Measurements from ENCODE around the gene ABCA7.

ABCA7 gene

DNA sequence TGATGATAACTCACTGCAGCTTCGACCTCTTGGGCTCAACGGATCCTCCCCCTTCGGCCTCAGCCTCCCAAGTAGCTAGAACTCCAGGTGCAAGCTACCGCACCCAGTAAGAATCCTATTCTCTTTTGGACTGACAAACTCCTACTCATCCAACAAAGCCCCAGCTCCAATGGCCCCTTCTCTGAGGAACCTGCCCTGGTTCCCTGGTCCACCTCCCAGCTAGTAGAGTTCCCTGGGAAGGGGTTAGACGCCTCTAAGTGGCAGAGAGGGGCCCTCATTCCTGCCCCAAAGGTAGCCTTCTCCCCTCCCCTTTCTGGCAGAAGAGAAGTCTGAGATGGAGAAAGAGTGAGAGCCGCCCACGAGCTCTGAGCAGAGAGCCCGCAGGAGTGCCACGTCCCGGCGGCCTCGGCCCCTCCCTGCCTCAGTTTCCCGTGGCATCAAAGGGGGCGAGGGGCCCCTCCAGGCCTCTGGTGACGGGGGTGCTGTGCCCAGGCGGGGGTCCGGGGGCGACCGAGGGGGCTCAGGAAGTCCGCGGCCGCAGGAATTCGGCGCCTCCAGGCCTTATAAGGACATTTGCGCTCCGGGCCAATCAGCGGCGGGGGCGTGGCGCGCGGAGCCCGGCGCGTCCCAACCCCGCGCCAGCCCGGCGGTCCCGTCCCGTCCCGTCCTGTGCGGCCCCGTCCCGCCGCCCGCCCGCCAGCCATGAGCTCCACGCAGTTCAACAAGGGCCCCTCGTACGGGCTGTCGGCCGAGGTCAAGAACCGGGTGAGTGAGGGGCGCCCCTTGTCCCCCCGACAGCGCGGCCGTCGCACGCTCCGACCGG, 13.7 kb upstream of the ABCA7 start, which contains the start of gene CNN2:
Gene CNN2, plus strand, starts transcription at position 649 of the 823 bp plus-strand sequence. Its CDS starts 54 bp downstream, at position 703.
- TF ChIP-seq, protein P1, sequence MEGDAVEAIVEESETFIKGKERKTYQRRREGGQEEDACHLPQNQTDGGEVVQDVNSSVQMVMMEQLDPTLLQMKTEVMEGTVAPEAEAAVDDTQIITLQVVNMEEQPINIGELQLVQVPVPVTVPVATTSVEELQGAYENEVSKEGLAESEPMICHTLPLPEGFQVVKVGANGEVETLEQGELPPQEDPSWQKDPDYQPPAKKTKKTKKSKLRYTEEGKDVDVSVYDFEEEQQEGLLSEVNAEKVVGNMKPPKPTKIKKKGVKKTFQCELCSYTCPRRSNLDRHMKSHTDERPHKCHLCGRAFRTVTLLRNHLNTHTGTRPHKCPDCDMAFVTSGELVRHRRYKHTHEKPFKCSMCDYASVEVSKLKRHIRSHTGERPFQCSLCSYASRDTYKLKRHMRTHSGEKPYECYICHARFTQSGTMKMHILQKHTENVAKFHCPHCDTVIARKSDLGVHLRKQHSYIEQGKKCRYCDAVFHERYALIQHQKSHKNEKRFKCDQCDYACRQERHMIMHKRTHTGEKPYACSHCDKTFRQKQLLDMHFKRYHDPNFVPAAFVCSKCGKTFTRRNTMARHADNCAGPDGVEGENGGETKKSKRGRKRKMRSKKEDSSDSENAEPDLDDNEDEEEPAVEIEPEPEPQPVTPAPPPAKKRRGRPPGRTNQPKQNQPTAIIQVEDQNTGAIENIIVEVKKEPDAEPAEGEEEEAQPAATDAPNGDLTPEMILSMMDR (IDR thresholded peaks at IDR 0.05) = no peak
- Histone ChIP-seq H3K4me3 (ENCODE audit: low read depth, low read length) (peak within 1 kb of the TSS; percentile 49), H3K27ac (peak within 1 kb of the TSS; percentile 9), H3K27me3 (ENCODE audit: control insufficient read depth, insufficient read depth, low read length) (no peaks in the 10 kb centered on the region), H3K9me3 (ENCODE audit: control insufficient read depth, low read length) (no peaks in the 10 kb centered on the region), H3K4me2 (ENCODE audit: low read length) (peak within 1 kb of the TSS; percentile 56), H3K79me2 (no peaks in the 10 kb centered on the region), H2AFZ (peak within 1 kb of the TSS; percentile 65), H3K36me3 (ENCODE audit: control insufficient read depth, insufficient read depth, low read length) (no peaks in the 10 kb centered on the region), H3K4me1 (no peaks in the 10 kb centered on the region), H3K9ac (no peak within 1 kb of the TSS)

DNA sequence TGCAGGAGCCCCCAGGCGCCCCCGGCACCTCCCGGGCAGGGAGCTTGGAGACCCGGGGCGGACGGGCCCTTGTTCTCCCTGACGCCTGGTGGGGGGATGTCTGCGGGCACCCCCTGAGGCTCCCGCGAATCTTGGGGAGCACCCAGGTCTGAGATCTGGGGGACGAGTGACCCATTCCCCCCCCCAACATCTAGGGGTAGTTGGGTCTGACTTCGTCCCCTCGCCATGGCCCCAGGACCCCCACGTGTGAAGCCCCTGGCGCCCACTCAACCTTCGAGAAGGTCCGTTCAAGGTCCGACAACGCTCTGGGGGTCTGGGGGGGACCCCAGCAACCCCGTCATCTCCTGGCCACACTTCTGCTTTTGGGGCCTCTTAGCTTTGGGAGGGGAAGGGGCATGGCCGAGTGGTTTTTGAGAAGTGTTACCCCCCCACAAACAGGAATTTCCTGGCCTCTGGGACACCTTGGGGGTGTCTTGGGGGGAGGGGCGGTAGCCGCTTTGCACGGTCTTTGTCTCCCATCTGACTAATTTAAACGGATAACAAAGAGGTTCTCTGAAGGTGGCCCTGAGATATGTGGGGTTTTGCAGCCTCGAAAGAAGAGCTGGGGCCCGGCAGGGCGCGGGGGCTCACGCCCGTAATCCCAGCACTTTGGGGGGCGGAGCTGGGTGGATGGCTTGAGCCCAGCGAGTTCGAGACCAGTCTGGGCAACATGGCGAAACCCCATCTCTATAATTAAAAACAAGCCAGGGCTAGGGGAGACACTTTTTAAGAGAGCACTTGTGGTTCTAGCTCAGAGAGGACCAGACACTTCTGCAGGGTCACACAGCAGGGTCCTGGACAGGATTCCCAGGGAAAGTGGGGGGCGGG, 12.9 kb upstream of the ABCA7 start:
- Histone ChIP-seq H3K4me1 (no peaks in the 10 kb centered on the region), H3K9ac (no peak overlapping the region), H3K27ac (no peak overlapping the region), H3K9me3 (ENCODE audit: control insufficient read depth, low read length) (no peaks in the 10 kb centered on the region), H2AFZ (peak overlapping the region; percentile 47), H3K4me3 (ENCODE audit: low read depth, low read length) (peak overlapping the region; percentile 49), H3K27me3 (ENCODE audit: control insufficient read depth, insufficient read depth, low read length) (no peaks in the 10 kb centered on the region), H3K4me2 (ENCODE audit: low read length) (peak overlapping the region; percentile 32), H3K36me3 (ENCODE audit: control insufficient read depth, insufficient read depth, low read length) (no peaks in the 10 kb centered on the region), H3K79me2 (no peaks in the 10 kb centered on the region)
- TF ChIP-seq, protein P1 (IDR thresholded peaks at IDR 0.05) = no peak

DNA sequence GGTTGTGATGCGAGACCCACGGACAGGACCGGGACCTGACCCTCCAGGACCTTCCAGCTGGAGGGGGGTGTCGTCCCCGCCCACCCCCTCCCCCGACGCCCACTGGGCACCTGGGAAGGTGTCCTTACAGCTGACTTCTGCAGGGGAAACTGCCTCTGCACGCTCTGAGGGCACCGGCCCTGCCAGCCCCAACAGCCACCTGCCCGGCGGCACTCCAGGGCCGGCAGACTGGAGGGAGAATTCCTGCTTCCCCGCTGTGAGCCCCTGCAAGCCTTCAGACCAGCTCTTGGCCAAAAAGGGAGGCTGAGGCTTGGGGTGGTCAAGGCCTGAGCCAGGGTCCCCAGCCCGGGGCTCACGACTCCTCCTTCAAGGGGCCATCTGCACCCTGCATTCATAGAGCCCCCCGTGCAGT, 12.3 kb upstream of the ABCA7 start:
- Histone ChIP-seq H3K4me3 (ENCODE audit: low read depth, low read length) (peak overlapping the region; percentile 36), H3K4me2 (ENCODE audit: low read length) (peak overlapping the region; percentile 32), H3K36me3 (ENCODE audit: control insufficient read depth, insufficient read depth, low read length) (no peaks in the 10 kb centered on the region), H3K4me1 (no peaks in the 10 kb centered on the region), H3K79me2 (no peaks in the 10 kb centered on the region), H3K27ac (no peak overlapping the region), H3K27me3 (ENCODE audit: control insufficient read depth, insufficient read depth, low read length) (no peaks in the 10 kb centered on the region), H3K9ac (no peak overlapping the region), H2AFZ (no peak overlapping the region), H3K9me3 (ENCODE audit: control insufficient read depth, low read length) (no peaks in the 10 kb centered on the region)
- TF ChIP-seq, protein P1 (IDR thresholded peaks at IDR 0.05) = no peak

DNA sequence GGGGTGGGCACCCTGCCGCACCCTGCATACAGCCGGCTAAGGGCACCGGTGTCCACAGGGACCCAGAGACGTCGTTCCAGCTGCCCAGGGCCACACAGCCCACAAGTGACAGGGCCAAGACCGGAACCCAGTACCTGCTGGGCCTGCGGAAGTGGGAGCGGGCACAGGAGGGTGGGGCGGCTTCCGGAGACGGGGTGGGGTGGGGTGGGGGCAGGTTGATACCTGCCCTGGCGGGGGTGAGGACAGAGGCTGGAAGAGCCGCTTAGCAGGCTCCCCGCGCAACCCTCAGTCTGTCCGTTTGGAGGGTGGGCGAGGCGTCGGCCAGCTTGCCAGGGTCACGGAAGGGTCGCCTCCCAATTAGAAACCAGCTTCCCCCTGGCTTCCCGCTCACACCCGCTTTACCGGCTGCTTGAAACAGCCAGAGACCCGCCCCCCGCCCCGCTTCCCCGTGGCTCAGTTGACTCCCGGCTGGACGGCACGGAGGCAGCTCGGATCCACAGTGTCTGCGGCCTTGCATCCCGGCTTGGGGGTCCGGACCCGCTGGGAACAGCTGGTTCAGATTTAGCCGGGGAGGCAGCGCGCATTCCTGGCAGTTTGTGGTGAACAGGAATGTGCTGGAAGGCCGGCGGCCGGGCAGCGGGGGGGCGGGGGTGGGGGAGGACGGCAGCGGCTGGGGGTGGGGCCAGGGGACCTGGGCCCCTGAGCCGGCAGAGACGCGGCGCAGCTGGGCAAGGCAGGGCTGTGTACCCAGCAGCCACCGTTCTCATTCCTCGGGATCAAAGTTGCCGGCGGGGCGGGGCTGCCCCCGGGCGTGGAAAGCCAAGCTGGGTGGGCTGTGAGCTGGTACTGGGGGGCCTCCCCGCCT, 11.6 kb upstream of the ABCA7 start:
- no peak overlapping the region for H2AFZ ChIP-seq
- H3K36me3 ChIP-seq (ENCODE audit: control insufficient read depth, insufficient read depth, low read length) = no peaks in the 10 kb centered on the region
- TF ChIP-seq, protein P1 (IDR thresholded peaks at IDR 0.05) = no peak
- no peak overlapping the region for H3K27ac ChIP-seq
- H3K79me2 ChIP-seq = no peaks in the 10 kb centered on the region
- H3K4me3 ChIP-seq (ENCODE audit: low read depth, low read length) = peak overlapping the region; percentile 36
- no peaks in the 10 kb centered on the region for H3K27me3 ChIP-seq (ENCODE audit: control insufficient read depth, insufficient read depth, low read length)
- H3K4me2 ChIP-seq (ENCODE audit: low read length) = peak overlapping the region; percentile 68
- no peaks in the 10 kb centered on the region for H3K9me3 ChIP-seq (ENCODE audit: control insufficient read depth, low read length)
- no peak overlapping the region for H3K9ac ChIP-seq
- H3K4me1 ChIP-seq = no peaks in the 10 kb centered on the region
